ENCODE data around the gene AIFM1. TPM values are rescaled to one million over a fixed set of nuclear protein-coding genes. Genes with fewer than 3 reads are reported as not detected.
A peak's percentile ranks its signal among the peaks of the same experiment; 100 is the strongest.

Gene AIFM1
- polyA plus RNA-seq (ENCODE audit: insufficient read depth in 1 of 5, insufficient read length in 5 of 5, low replicate concordance in 1 of 5), result 10 to 100 TPM; 26.3 to 30.8 (median 27.2) TPM
- long read RNA-seq, donor 1, partial matches to known transcripts, result 0 of 3 reads
- long read RNA-seq, donor 1, other reads (novel, unspliced or antisense), result 0 of 3 reads
- long read RNA-seq, donor 2, partial matches to known transcripts, result 0 of 3 reads
- long read RNA-seq, donor 2, other reads (novel, unspliced or antisense), result 0 of 3 reads
- long read RNA-seq, donor 3, partial matches to known transcripts, result 0 of 4 reads
- long read RNA-seq, donor 3, other reads (novel, unspliced or antisense), result 0 of 4 reads
- long read RNA-seq, donor 4, transcript AIFM1-201 (16 exons, 2,260 nt), result major isoform, 5 of 5 reads
- long read RNA-seq, donor 4, partial matches to known transcripts, result 0 of 5 reads
- long read RNA-seq, donor 4, other reads (novel, unspliced or antisense), result 0 of 5 reads
- long read RNA-seq, donor 5, partial matches to known transcripts, result 0 of 3 reads
- long read RNA-seq, donor 5, other reads (novel, unspliced or antisense), result 0 of 3 reads
- long read RNA-seq, donor 6, transcript AIFM1-201 (16 exons, 2,260 nt), result major isoform, 8 of 16 reads
- long read RNA-seq, donor 6, partial matches to known transcripts, result 7 of 16 reads
- long read RNA-seq, donor 6, other reads (novel, unspliced or antisense), result 0 of 16 reads
- long read RNA-seq, donor 7, transcript AIFM1-201 (16 exons, 2,260 nt), result major isoform, 8 of 8 reads
- long read RNA-seq, donor 7, partial matches to known transcripts, result 0 of 8 reads
- long read RNA-seq, donor 7, other reads (novel, unspliced or antisense), result 0 of 8 reads
- long read RNA-seq, donor 8, partial matches to known transcripts, result 0 of 3 reads
- long read RNA-seq, donor 8, other reads (novel, unspliced or antisense), result 0 of 3 reads

GRCh38 chrX:130165703-130166502 lies at the start of gene AIFM1:
TSS of gene AIFM1 (minus strand) at chrX:130165841. CDS start at chrX:130165656, 185 bp downstream.
- peak; percentile 90 to 92 for DNase-seq

DNA sequence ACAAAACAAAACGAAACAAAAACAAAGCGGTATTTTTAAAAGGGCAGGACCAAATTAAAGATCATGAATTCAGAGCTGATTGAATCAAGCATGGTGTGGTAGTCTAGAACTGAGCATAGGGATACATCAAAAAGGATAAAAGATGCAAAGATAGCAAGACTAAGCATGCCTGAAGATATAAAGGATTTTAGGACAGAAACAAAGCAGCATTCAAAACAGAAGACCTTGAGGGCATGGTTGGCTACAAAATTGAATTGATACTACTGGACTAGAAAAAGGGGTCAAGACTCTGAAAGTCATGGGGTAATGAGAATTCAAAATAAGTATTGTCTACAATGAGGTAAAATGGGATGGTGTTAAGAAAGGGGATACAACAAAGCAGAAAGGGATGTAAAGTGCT lies 47.7 kb upstream of the AIFM1 start:
- no peak for DNase-seq

DNA sequence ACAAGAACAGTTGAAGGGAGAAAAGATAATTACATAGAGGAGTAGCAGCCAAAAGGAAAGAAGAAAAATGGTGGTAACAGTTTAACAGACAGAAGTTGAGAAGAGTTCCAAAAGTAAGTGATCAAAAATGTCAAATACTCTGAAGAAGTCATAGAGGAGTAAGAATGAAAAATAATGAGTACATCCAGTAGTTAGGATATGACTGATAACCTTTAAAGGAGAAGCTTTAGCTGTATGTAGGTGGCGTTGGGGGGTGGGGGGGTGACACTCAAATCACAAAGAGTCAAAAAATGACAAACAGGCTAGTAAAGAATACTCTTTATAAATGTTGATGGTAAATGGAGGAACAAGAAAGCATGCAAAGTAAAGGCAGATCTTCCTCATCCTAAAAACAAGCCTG lies 46.7 kb upstream of the AIFM1 start:
- no peak for DNase-seq

DNA sequence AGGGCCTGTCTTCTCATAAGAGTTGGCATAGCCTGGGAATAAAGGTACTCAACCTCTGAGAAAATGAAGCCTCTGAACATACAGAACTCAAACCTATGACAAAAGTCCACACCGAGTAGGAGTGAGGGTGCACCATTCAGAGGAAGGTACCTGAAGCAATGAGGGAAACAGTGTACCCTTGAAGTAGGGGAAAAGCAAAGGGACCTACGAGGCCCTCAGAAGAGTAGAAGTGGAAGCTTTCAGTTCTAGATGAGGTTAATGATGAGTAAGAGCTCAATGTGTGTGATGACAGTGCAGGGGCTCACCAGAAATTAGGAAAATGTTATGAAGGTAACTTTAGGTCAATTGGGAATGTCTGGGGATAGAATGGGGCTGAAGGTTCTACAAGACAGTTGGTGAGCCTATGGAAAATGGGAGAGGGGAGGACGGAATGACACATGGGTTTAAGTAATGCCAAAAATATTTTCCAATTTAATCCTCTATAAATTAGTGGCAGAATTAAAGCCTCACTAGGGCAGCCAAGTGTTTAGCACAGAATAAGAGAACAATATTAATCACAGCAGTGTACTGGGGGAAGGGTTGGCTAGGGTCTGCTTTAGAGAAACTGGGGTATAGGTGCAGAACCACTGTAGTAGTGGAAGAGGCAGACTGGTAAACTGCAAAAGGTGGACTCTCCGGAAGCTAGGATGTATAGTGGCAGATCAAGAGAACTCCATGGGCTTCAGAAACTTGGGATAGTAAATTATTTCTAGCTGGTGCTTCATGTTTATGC lies 46.0 kb upstream of the AIFM1 start:
- DNase-seq, result no peak

DNA sequence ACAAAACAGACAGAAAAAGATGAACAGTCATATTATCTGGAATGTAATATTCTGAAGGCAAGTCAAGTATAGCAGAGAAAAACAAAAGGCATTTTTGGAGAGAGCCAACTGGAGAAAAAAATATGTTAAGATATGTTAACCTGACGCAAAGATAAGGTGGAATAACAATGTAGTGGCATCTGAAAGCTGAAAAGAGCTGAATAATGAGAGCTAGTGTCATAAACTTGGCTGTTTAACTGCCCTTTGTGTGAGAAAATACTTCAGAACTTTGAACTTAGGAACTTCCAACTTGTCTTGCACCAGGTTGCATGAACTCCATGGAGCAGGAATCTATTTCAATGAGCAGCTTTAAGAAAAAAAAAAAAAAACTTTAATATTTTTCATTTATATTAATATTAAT lies 39.0 kb upstream of the AIFM1 start:
- no peak for DNase-seq

DNA sequence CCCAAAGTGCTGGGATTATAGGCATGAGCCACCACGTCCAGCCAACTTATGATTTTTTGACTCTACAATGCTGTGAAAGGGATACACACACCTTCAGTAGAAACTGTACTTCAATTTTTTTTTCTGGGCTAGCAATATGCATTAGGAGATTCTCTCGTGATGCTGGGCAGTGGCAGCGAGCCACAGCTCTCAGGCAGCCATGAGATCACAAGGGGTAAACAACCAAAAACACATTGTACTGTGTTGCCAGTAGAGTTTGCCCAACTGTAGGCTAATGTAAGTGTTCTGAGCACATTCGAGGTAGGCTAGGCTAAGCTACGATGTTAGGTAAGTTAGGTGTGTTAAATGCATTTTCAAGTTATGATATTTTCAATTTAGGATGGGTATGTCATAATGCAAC lies 31.8 kb upstream of the AIFM1 start:
- DNase-seq, result no peak

- no peak for DNase-seq
These were observed 30.8 kb upstream of the AIFM1 start for GRCh38 chrX:130196466-130196865.

DNA sequence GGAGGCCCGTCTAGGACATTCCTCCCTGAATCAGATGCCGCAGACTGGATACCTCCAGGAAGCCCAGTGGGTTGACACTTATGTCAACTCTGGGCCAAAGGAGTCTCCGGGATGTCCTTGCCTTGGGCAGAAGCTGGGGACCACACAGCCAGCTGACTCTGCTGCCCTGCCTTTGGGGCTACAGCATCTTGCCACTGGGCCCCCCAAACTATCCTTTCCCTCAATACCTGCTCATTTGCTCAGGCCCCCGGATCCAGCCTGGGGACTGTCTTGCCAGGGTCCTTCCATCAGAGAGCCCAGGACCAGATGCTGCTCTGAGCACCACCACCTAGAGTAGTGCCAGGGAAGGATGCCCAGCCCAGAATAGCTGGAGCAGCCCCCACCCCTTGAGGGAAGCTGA lies 25.2 kb upstream of the AIFM1 start:
- DNase-seq, result no peak

DNA sequence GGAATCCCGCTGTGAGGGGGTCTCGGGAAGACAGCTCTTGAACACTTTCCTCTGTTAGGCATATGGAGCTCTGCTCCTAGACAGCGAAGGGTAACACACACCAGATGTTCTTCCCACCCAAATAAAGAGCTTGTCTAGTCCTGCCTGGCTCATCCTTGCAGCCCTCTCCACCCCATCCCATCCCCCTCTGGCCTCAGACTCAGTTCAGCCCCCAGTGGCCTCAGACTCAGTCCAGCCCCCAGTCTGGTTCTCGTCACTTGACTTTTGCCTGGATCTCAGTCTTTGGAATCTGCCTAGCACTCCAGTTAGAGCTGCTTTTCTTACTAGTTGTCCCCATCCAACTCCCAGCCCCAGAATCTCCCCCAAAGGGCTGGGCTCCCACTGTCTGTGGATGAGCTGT lies 21.0 kb upstream of the AIFM1 start:
- no peak for DNase-seq

GRCh38 chrX:130184857-130185256 lies 19.2 kb upstream of the AIFM1 start:
- no peak for DNase-seq

- no peak for DNase-seq
These were observed 18.5 kb upstream of the AIFM1 start for GRCh38 chrX:130184168-130184567.

- DNase-seq, result no peak
These were observed 14.1 kb upstream of the AIFM1 start for GRCh38 chrX:130179579-130180215.

DNA sequence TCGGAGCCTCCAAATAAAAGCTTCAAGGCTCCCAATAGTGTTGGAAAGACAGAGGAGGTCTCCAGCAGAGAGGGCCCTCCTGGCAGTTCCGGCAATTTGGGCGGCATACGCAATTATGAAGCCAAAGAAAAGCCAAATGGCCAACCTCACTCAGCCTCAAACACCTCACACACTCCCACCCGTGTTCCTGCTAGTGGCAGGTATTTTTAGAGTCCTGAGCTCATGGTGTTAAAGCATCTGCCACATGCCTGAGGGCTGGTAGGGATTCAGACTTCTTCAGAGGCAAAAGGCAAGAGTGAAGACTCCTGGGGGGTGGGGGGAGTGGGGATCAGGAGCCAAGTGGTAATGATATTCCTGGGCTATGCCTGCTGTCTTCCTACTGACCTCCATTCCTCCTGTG lies 13.5 kb upstream of the AIFM1 start:
- no peak for DNase-seq

- DNase-seq, result no peak
These were observed 11.3 kb upstream of the AIFM1 start for GRCh38 chrX:130176942-130177341.

DNA sequence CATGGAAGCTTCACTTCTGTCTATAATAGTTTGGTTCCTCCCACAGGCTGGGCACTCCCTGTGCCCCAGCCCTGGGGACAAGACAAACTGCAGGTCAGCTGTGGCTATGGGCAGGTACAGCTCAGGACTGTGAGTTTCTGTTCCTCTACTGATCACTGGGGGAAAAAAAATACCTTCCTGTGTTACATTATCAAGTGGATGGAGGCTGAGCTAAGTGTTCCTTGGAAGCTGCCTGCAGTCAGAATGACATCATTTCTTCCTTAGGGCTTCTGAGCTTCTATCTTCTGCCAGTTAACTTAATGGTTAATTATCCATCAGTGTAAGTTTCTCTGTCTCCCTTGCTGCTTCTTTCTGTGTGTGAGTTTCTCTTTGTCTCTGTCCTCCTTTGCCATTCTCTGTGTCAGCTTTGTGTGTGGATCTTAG lies 10.7 kb upstream of the AIFM1 start:
- DNase-seq, result no peak

GRCh38 chrX:130174937-130175336 lies 9.3 kb upstream of the AIFM1 start:
- DNase-seq, result no peak

- no peak for DNase-seq
These were observed 8.5 kb upstream of the AIFM1 start for GRCh38 chrX:130174045-130174704.

DNA sequence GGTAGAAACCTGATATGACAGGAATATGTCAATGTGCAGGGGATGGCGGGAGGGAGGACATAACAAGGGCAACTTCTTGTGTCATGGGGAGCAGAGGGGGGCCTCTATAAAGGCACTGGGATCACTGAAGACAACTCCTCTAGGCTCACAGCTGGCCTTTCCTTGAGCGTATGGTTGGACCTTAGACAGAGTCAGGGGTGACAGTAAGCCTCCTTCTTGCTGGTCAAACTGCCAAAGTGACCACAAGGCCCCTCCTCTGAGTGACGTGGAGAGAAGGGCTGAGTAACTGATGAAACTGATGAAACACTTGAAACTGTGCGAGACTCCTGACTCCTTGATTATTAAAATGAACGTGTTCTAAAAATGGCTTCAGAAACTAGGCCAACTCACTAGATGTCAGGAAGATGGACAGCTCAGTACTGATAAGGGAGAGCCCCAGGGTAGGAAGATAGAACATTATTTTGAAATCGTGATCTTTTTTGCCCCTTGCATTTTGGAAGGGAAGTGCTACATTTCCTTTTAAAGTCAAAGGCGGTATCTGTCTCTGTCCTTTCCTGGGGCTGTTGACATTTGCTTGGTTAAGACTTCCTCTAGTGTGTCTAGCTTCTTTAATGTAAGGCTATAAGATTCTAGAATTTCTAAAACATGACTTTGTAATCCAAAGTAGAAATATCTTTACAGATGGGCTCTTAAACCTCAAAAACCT lies 7.7 kb upstream of the AIFM1 start:
- no peak for DNase-seq

DNA sequence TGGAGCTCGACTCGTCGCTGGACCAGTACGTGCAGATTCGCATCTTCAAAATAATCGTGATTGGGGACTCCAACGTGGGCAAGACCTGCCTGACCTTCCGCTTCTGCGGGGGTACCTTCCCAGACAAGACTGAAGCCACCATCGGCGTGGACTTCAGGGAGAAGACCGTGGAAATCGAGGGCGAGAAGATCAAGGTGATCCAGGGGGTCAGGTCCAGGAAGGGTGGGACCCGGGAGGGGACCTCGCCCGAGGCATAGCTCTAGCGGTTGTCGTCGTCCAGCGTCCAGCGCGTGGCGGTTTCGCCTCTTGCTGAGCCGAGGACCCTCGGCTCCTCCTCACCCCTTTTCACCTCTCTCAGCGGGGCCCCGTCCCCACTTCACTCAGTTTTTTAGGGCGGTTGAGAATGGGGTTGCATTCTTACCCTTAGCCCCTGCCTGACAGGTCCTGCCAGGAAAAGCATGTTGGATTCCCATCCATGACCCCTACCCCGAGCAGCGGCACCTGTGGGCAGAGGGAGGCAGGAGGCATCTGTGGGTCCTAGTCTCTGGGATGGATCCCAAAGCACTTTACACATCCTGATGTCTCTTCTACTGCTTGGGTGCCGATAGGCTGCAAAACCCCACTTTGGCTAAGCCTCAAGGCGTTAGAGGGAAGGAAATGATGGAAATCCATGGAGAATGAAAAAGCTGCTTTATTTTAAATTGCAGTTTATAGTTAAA lies 6.6 kb upstream of the AIFM1 start:
- no peak for DNase-seq
